Mucosa of stomach (tissue), 1 donor: ENCODE measurements around the gene PCSK4.
A peak's percentile ranks its signal among the peaks of the same experiment; 100 is the strongest.
"Not testable (repeated sequence)": the region's sequence is repeated elsewhere in the genome, so short reads cannot be mapped to it uniquely, and the experiment has no call there.

Source experiments
- H3K27me3 ChIP-seq: one replicate; pipeline ENCODE4 v1.7.0; 2013; ENCODE audit warnings: mild to moderate bottlenecking, low read length; ENCODE audit not compliant: control insufficient read depth, insufficient read depth
- H3K36me3 ChIP-seq: one replicate; pipeline ENCODE4 v1.7.0; 2013; ENCODE audit warnings: low read length; ENCODE audit not compliant: control insufficient read depth, insufficient read depth
- H3K4me1 ChIP-seq: one replicate; pipeline ENCODE4 v1.7.0; 2013; ENCODE audit warnings: mild to moderate bottlenecking, low read length; ENCODE audit not compliant: control insufficient read depth, insufficient read depth
- H3K4me3 ChIP-seq: one replicate; pipeline ENCODE4 v1.7.0; 2013; ENCODE audit warnings: low read length
- H3K9ac ChIP-seq: one replicate; pipeline ENCODE4 v1.7.0; 2013; ENCODE audit warnings: mild to moderate bottlenecking, low read length, moderate library complexity
- H3K9me3 ChIP-seq: one replicate; pipeline ENCODE4 v1.7.0; 2013; ENCODE audit warnings: mild to moderate bottlenecking, low read length, moderate library complexity; ENCODE audit not compliant: control insufficient read depth
- donor health status: Pancreatic carcinoma.

PCSK4 gene

GRCh38 chr19:1519802-1520201 lies 29.7 kb upstream of the PCSK4 start:
- H3K36me3 ChIP-seq, H3K4me3 ChIP-seq, H3K9me3 ChIP-seq, H3K4me1 ChIP-seq, H3K9ac ChIP-seq: not testable (repeated sequence)
- peaks cover 41% of the 10 kb centered on the region for H3K27me3 ChIP-seq

GRCh38 chr19:1518471-1518870 lies 28.3 kb upstream of the PCSK4 start:
- Histone ChIP-seq H3K9ac (no peak overlapping the region), H3K27me3 (peaks cover 37% of the 10 kb centered on the region), H3K9me3 (no peaks in the 10 kb centered on the region), H3K36me3 (no peaks in the 10 kb centered on the region), H3K4me3 (no peak overlapping the region), H3K4me1 (no peaks in the 10 kb centered on the region)

GRCh38 chr19:1516395-1516753 lies 26.2 kb upstream of the PCSK4 start:
- Histone ChIP-seq H3K36me3 (no peaks in the 10 kb centered on the region), H3K27me3 (peaks cover 29% of the 10 kb centered on the region), H3K9ac (no peak overlapping the region), H3K9me3 (no peaks in the 10 kb centered on the region), H3K4me3 (no peak overlapping the region), H3K4me1 (peaks cover 4% of the 10 kb centered on the region)

- Histone ChIP-seq H3K9ac (no peak overlapping the region), H3K4me3 (no peak overlapping the region), H3K36me3 (no peaks in the 10 kb centered on the region), H3K27me3 (peaks cover 30% of the 10 kb centered on the region), H3K4me1 (peaks cover 4% of the 10 kb centered on the region), H3K9me3 (no peaks in the 10 kb centered on the region)
Measured at GRCh38 chr19:1514986-1515721, 25.0 kb upstream of the PCSK4 start.

- Histone ChIP-seq H3K9ac (no peak overlapping the region), H3K4me1 (peaks cover 4% of the 10 kb centered on the region), H3K4me3 (no peak overlapping the region), H3K27me3 (peaks cover 32% of the 10 kb centered on the region), H3K9me3 (no peaks in the 10 kb centered on the region), H3K36me3 (no peaks in the 10 kb centered on the region)
Measured at GRCh38 chr19:1514295-1514661, 24.1 kb upstream of the PCSK4 start.

- H3K9me3 ChIP-seq = no peaks in the 10 kb centered on the region
- peaks cover 32% of the 10 kb centered on the region for H3K27me3 ChIP-seq
- H3K4me3 ChIP-seq = no peak overlapping the region
- H3K4me1 ChIP-seq = peaks cover 4% of the 10 kb centered on the region
- H3K36me3 ChIP-seq = no peaks in the 10 kb centered on the region
- H3K9ac ChIP-seq = peak overlapping the region; percentile 61
Measured at GRCh38 chr19:1513499-1514294, 23.5 kb upstream of the PCSK4 start.

- Histone ChIP-seq H3K9me3 (no peaks in the 10 kb centered on the region), H3K36me3 (no peaks in the 10 kb centered on the region), H3K4me1 (peaks cover 4% of the 10 kb centered on the region), H3K4me3 (peak within 1 kb of the TSS; percentile 14), H3K9ac (peak within 1 kb of the TSS; percentile 66), H3K27me3 (peaks cover 26% of the 10 kb centered on the region)
Measured at GRCh38 chr19:1512671-1513498, 22.7 kb upstream of the PCSK4 start, which contains the start of gene ADAMTSL5. TSS of gene ADAMTSL5 (minus strand) at chr19:1513019. CDS start at chr19:1510943, 2,076 bp downstream.

- H3K4me1 ChIP-seq = peaks cover 9% of the 10 kb centered on the region
- H3K36me3 ChIP-seq = no peaks in the 10 kb centered on the region
- H3K4me3 ChIP-seq = no peak overlapping the region
- H3K27me3 ChIP-seq = peaks cover 26% of the 10 kb centered on the region
- H3K9ac ChIP-seq = no peak overlapping the region
- H3K9me3 ChIP-seq = no peaks in the 10 kb centered on the region
Measured at GRCh38 chr19:1511318-1512317, 21.5 kb upstream of the PCSK4 start.

GRCh38 chr19:1510807-1511206 lies 20.7 kb upstream of the PCSK4 start:
- Histone ChIP-seq H3K36me3 (no peaks in the 10 kb centered on the region), H3K27me3 (peaks cover 26% of the 10 kb centered on the region), H3K9ac (no peak overlapping the region), H3K4me3 (no peak overlapping the region), H3K9me3 (no peaks in the 10 kb centered on the region), H3K4me1 (peaks cover 9% of the 10 kb centered on the region)

- Histone ChIP-seq H3K36me3 (no peaks in the 10 kb centered on the region), H3K4me1 (peaks cover 9% of the 10 kb centered on the region), H3K9ac (no peak overlapping the region), H3K27me3 (peaks cover 25% of the 10 kb centered on the region), H3K9me3 (no peaks in the 10 kb centered on the region), H3K4me3 (no peak overlapping the region)
Measured at GRCh38 chr19:1510442-1510806, 20.3 kb upstream of the PCSK4 start.
